H1 (cell line): Measurements from ENCODE around the gene ASMTL. TPM values are rescaled to one million over a fixed set of nuclear protein-coding genes. Genes with fewer than 3 reads are reported as not detected.
"Not testable (repeated sequence)": the region's sequence is repeated elsewhere in the genome, so short reads cannot be mapped to it uniquely, and the experiment has no call there.

Experiments used
- CTCF ChIA-PET: fragments of 300-600 bp; sonication (Branson Sonifier 250); formaldehyde crosslinking; loops from one replicate; lab custom pipeline; 2021; ENCODE audit not compliant: partially characterized antibody; lab: Charles Lee
- POLR2A ChIA-PET: fragments of 300-600 bp; sonication (Branson Sonifier 250); formaldehyde crosslinking; loops from one replicate; lab custom pipeline; 2021; ENCODE audit warnings: inconsistent platforms; ENCODE audit not compliant: partially characterized antibody; lab: Charles Lee
- DNase-seq, 2 experiments: peaks; one replicate each; pipeline versions ENCODE4 v3.0.0 to v3.0.0-alpha.2; 2010 to 2022; ENCODE audit warnings: low spot score in 2 of 2, low read depth in 1 of 2, mixed read lengths in 1 of 2
- FAIRE-seq: peaks from 2 replicates; lab custom pipeline; 2011; peaks lifted over from hg19 to GRCh38; lab: Jason Lieb, UNC
- H2AFZ ChIP-seq: 2 replicates; pipeline ENCODE4 v1.8.1; 2012; ENCODE audit warnings: low read length, inconsistent platforms
- H2AK5ac ChIP-seq: 2 replicates; pipeline ENCODE4 v1.6.1; 2013; ENCODE audit warnings: low read depth, low read length
- H2BK120ac ChIP-seq: replicated peaks from 2 replicates; pipeline ENCODE3; 2013; ENCODE audit warnings: low read depth, low read length, inconsistent platforms
- H2BK12ac ChIP-seq: 2 replicates; pipeline ENCODE4 v1.6.1; 2013; ENCODE audit warnings: low read depth, low read length
- H2BK15ac ChIP-seq: 2 replicates; pipeline ENCODE4 v1.6.1; 2013; ENCODE audit warnings: low read length
- H2BK20ac ChIP-seq: 2 replicates; pipeline ENCODE4 v1.6.1; 2013; ENCODE audit warnings: low read length
- H2BK5ac ChIP-seq: 2 replicates; pipeline ENCODE4 v1.6.1; 2013; ENCODE audit warnings: low read depth, low read length
- H3K14ac ChIP-seq: 2 replicates; pipeline ENCODE4 v1.6.1; 2013; ENCODE audit warnings: inconsistent platforms; ENCODE audit not compliant: insufficient read length
- H3K18ac ChIP-seq: 2 replicates; pipeline ENCODE4 v1.6.1; 2013; ENCODE audit warnings: low read length; ENCODE audit errors: extremely low read depth
- H3K23ac ChIP-seq: 2 replicates; pipeline ENCODE4 v1.6.1; 2013; ENCODE audit warnings: inconsistent platforms; ENCODE audit not compliant: insufficient read length
- H3K23me2 ChIP-seq: 2 replicates; pipeline ENCODE4 v1.6.1; 2013; ENCODE audit warnings: low read depth, low read length
- H3K27ac ChIP-seq: 2 replicates; pipeline ENCODE4 v1.6.1; 2011; ENCODE audit warnings: low read depth, low read length, inconsistent platforms
- H3K27me3 ChIP-seq, 4 experiments: replicated peaks in 1 of 4; 1 replicate in 1 of 4; 2 replicates in 3 of 4; pipeline versions ENCODE4 v1.6.1 to v1.8.1; 2011 to 2013; ENCODE audit warnings: low read length in 3 of 4, mild to moderate bottlenecking in 3 of 4, inconsistent platforms in 2 of 4, mixed read lengths in 2 of 4, moderate library complexity in 1 of 4; ENCODE audit not compliant: control insufficient read depth in 3 of 4, insufficient read depth in 3 of 4; ENCODE audit errors: extremely low read depth in 1 of 4
- H3K36me3 ChIP-seq, 4 experiments: 2 replicates each; pipeline versions ENCODE4 v1.6.1 to v1.8.1; 2011 to 2013; ENCODE audit warnings: mild to moderate bottlenecking in 4 of 4, low read length in 3 of 4, moderate library complexity in 2 of 4, control low read depth in 1 of 4, inconsistent platforms in 1 of 4; ENCODE audit not compliant: insufficient read depth in 4 of 4, control insufficient read depth in 2 of 4
- H3K4ac ChIP-seq: replicated peaks from 2 replicates; pipeline ENCODE3; 2013; ENCODE audit warnings: low read length, low read depth, mixed read lengths, inconsistent platforms; ENCODE audit not compliant: insufficient read length
- H3K4me1 ChIP-seq, 4 experiments: replicated peaks in 1 of 4; 1 replicate in 1 of 4; 2 replicates in 3 of 4; pipeline versions ENCODE4 v1.6.1 to v1.8.1; 2011 to 2013; ENCODE audit warnings: low read length in 3 of 4, inconsistent platforms in 2 of 4, mixed read lengths in 1 of 4; ENCODE audit not compliant: insufficient read depth in 4 of 4, control insufficient read depth in 3 of 4
- H3K4me2 ChIP-seq, 2 experiments: 2 replicates each; pipeline versions ENCODE4 v1.6.1 to v1.8.1; 2011 to 2013; ENCODE audit warnings: low read depth in 2 of 2, low read length in 2 of 2, control low read depth in 1 of 2, inconsistent platforms in 1 of 2, mild to moderate bottlenecking in 1 of 2; ENCODE audit not compliant: insufficient read depth in 1 of 2
- H3K4me3 ChIP-seq, 4 experiments: fragments of 200-600, 300-600 bp in 1 of 4; sonication (generic), shearing (Covaris generic), sonication (Bioruptor Twin) in 1 of 4; 2 replicates each; pipeline versions ENCODE4 v1.5.1 to v1.8.1; 2011 to 2016; ENCODE audit warnings: low read length in 4 of 4, low read depth in 3 of 4, control low read depth in 2 of 4, inconsistent platforms in 2 of 4, mild to moderate bottlenecking in 2 of 4, mixed read lengths in 1 of 4, moderate library complexity in 1 of 4; ENCODE audit not compliant: insufficient read depth in 2 of 4; ENCODE audit errors: extremely low read depth in 1 of 4
- H3K56ac ChIP-seq: replicated peaks from 2 replicates; pipeline ENCODE3; 2013; ENCODE audit warnings: low read depth, mild to moderate bottlenecking, mixed read lengths, low read length, inconsistent platforms; ENCODE audit not compliant: insufficient read length
- H3K79me1 ChIP-seq: 2 replicates; pipeline ENCODE4 v1.6.1; 2013; ENCODE audit warnings: low read depth, low read length, control low read depth
- H3K79me2 ChIP-seq, 2 experiments: 2 replicates each; pipeline versions ENCODE4 v1.6.1 to v1.8.1; 2012 to 2013; ENCODE audit warnings: low read length in 2 of 2, mild to moderate bottlenecking in 2 of 2, inconsistent platforms in 1 of 2; ENCODE audit not compliant: insufficient read depth in 2 of 2, control insufficient read depth in 1 of 2
- H3K9ac ChIP-seq, 4 experiments: replicated peaks in 1 of 4; 1 replicate in 1 of 4; 2 replicates in 3 of 4; pipeline versions ENCODE4 v1.6.1 to v1.8.1; 2011 to 2013; ENCODE audit warnings: low read depth in 3 of 4, low read length in 3 of 4, control low read depth in 2 of 4, mild to moderate bottlenecking in 2 of 4, moderate library complexity in 2 of 4, inconsistent platforms in 1 of 4; ENCODE audit errors: extremely low read depth in 1 of 4
- H3K9me3 ChIP-seq, 2 experiments: 2 replicates each; pipeline versions ENCODE4 v1.6.1 to v1.8.1; 2012 to 2013; ENCODE audit warnings: mild to moderate bottlenecking in 2 of 2, moderate library complexity in 2 of 2, control low read depth in 1 of 2, inconsistent platforms in 1 of 2, low read depth in 1 of 2, low read length in 1 of 2, mixed read lengths in 1 of 2; ENCODE audit not compliant: insufficient read depth in 2 of 2
- H4K20me1 ChIP-seq, 2 experiments: replicated peaks in 1 of 2; 2 replicates each; pipeline versions ENCODE3 to v1.8.1; 2011 to 2013; ENCODE audit warnings: inconsistent platforms in 2 of 2, low read length in 2 of 2, mild to moderate bottlenecking in 1 of 2; ENCODE audit not compliant: insufficient read depth in 2 of 2, control insufficient read depth in 1 of 2
- H4K5ac ChIP-seq: 2 replicates; pipeline ENCODE4 v1.6.1; 2013; ENCODE audit warnings: low read length, low read depth, mixed read lengths, inconsistent platforms; ENCODE audit not compliant: insufficient read length
- H4K8ac ChIP-seq: 2 replicates; pipeline ENCODE4 v1.8.0; 2013; ENCODE audit warnings: mild to moderate bottlenecking, moderate library complexity, low read length, inconsistent platforms; ENCODE audit not compliant: insufficient read depth; ENCODE audit errors: extremely low read depth
- H4K91ac ChIP-seq: replicated peaks from 2 replicates; pipeline ENCODE3; 2013; ENCODE audit warnings: low read length, mixed read lengths, inconsistent platforms; ENCODE audit not compliant: insufficient read length
- YY1 ChIP-seq: IDR thresholded peaks from 2 replicates; pipeline ENCODE4 v1.6.1; 2011; ENCODE audit warnings: low read depth, mild to moderate bottlenecking, low read length
- WGBS, 2 experiments: shearing (Covaris generic) in 1 of 2; methylation state at CpG; one replicate each; pipeline versions ENCODE4 v1.1.6 to v1.1.7; 2013 to 2015; ENCODE audit warnings: low lambda C conversion rate in 2 of 2, mixed read lengths in 2 of 2, inconsistent platforms in 1 of 2, low coverage in 1 of 2, missing lambda C conversion rate in 1 of 2; ENCODE audit not compliant: insufficient replicate concordance in 2 of 2, insufficient coverage in 1 of 2, insufficient read length in 1 of 2; ENCODE audit errors: extremely low coverage in 1 of 2, missing lambda C conversion rate in 1 of 2; 5-methylcytosine and 5-hydroxymethylcytosine counted together
- polyA plus RNA-seq, 7 experiments: library from polyadenylated mRNA; depleted of rRNA in 3 of 7; stranded (reverse) in 5 of 7; unstranded in 2 of 7; fragments of >200 nt in 5 of 7; fragments of 200-250 nt in 2 of 7; gene quantifications; 1 replicate in 5 of 7; 2 replicates in 1 of 7; 4 replicates in 1 of 7; pipeline versions ENCODE4 v1.2.1 to v1.2.3, GENCODE V29; 2011 to 2013; ENCODE audit warnings: missing spikeins in 2 of 7, mixed read lengths in 2 of 7
- total RNA-seq: library from RNA; stranded (reverse); fragmentation: NEBNext Ultra II Directional; extraction: Animal tissue kit (Norgen Biotek cat#: 25700); gene quantifications from 2 replicates; pipeline ENCODE4 v1.2.1, GENCODE V29; 2021

The ASMTL gene
- total and polyA plus RNA-seq, 2 of the 8 experiments (the other 6 are each of a cell fraction or from before 2014, with no cell fraction given) = 75.6 to 81.4 TPM

DNA sequence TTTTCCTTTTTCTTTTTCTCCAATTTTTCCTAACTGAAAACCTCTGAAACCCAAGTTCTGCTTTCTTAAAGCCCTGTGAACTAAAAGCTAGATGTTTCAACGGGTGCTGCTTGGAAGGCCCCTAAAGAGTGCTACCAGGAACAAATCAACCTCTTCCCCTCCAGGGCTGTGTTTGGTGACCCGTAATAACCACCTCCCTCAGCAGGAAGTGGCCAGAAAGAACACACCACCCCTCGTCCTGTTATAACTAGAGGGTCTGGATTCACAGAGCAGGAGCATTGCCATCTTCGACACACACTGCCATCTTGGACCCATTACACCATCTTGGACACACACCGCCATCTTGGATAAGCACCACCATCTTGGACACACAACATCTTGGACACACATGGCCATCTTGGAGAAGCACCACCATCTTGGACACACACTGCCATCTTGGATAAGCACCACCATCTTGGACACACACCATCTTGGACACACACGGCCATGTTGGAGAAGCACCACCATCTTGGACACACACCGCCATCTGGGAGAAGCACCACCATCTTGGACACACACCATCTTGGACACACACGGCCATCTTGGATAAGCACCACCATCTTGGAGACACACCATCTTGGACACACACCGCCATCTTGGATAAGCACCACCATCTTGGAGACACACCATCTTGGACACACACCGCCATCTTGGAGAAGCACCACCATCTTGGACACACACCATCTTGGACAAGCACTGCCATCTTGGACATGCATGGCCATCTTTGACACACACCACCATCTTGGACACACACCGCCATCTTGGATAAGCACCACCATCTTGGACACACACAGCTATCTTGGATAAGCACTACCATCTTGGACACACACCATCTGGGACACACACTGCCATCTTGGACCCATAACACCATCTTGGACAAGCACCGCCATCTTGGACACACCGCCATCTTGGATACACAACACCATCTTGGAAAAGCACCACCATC is 5.4 kb downstream of the ASMTL start:
- H3K14ac ChIP-seq, H3K4ac ChIP-seq, H3K56ac ChIP-seq, CTCF ChIA-PET, H3K4me3 ChIP-seq, H3K4me1 ChIP-seq, POLR2A ChIA-PET, H4K20me1 ChIP-seq, H4K91ac ChIP-seq, H3K23ac ChIP-seq, H3K27ac ChIP-seq, DNase-seq, H3K9ac ChIP-seq, H4K8ac ChIP-seq, H4K5ac ChIP-seq, H2AFZ ChIP-seq, H2BK120ac ChIP-seq, H2BK5ac ChIP-seq, H3K18ac ChIP-seq, H3K27me3 ChIP-seq, H2BK20ac ChIP-seq, H3K4me2 ChIP-seq, FAIRE-seq, H2BK12ac ChIP-seq: not testable (repeated sequence)
- peaks cover 4 to 26% of the 10 kb centered on the region in 2 experiments; a peak in 3 of 4 replicates for H3K9me3 ChIP-seq
- H3K79me1 ChIP-seq = peaks cover 39% of the 10 kb centered on the region
- TF ChIP-seq YY1 = peak; percentile 7
- 90% methylated on average over 13 of the region's 13 CpGs; no CpG with 5 or more reads in 1 of the 2 experiments for WGBS, 2 experiments
- H3K36me3 ChIP-seq = peaks cover 4 to 31% (median 12%) of the 10 kb centered on the region in 4 experiments; a peak in 6 of 8 replicates
- 0 out of 2 replicates have a peak overlapping the region, but pooled peaks have one; percentile 86 for H2AK5ac ChIP-seq
- peaks cover 58 to 97% of the 10 kb centered on the region in 2 experiments for H3K79me2 ChIP-seq
- H2BK15ac ChIP-seq = peak overlapping the region; percentile 6; the same call in 1 of the 2 replicates
- peaks cover 13% of the 10 kb centered on the region; the same call in 1 of the 2 replicates for H3K23me2 ChIP-seq
